ENCODE measurements around the gene DLG1.

The DLG1 gene

DNA sequence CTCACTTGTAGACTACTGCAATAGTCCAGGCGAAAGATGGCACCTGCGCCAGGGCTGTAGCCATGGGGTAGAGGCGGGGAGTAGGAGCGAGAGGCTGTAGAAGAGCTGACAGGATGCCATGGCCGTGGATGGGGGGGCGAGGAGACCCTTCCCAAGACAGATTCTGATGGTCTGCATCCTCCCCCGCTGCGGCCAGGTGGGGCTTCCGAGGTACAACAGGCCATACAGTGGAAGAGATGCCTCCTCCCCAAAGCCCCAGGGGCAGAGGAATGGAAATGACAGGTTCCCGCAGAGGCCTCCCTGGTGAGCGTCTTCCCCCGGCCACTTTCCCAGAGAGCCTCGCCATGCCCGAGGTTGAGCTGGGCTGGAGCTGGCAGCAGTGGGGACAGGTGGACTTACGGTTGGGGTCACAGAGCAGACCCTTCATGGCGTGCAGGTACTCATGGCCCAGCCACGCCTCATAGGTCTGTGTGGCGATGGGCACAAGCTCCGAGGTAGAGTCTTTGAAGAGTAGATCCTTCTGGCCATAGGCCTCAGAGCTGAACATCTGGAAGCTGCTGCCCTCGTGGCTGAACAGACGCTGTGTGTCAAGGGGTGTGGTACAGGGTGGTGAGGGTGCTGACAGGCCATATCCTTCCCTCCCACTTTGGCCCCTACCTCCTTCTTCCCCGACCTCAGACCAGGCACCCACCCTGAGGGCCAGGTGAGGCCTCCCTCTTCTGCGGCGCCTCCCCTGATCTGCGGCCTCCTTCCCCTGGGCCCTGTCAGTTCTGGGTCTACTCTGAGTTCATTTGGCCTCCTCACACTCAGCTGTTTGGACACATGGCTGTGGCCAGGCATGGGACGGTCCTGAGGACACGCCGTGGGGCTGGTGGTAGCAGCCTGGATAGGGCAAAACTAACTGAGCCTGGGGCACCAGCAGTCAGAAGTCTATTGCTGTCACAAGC lies 282.3 kb downstream of the DLG1 start:
- no peak for DNase-seq (ENCODE audit: low read depth in 2 of 2)

DNA sequence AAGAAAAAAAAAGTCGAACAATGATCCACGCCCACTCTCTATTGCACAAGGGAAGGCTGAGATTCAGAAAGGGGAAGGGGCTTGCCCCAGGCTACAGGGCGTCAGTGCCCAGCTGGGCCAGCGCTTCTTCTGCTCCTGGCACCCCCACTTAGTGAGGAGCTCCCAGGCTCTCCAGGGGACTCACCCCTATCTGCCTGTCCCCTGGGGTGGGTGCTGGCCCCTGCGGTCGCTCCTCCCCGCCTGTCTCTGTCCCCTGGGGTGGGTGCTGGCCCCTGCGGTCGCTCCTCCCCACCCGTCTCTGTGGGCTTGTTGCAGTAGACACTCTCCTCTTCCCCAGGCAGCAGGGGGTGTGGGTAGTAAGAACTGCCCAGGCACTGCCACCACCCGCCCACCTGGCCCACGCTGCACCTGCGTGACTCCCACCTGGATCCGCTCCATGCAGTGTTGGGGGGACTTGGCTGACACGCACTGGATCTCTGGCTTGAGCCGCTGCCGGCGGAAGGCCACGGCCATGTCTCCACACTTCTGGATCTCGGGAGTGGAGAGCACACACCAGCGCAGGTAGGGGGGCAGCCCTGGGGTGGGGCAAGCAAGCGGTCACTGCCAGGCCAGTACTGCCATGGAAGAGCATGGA lies 283.4 kb downstream of the DLG1 start:
- no peak for DNase-seq (ENCODE audit: low read depth in 2 of 2)

DNA sequence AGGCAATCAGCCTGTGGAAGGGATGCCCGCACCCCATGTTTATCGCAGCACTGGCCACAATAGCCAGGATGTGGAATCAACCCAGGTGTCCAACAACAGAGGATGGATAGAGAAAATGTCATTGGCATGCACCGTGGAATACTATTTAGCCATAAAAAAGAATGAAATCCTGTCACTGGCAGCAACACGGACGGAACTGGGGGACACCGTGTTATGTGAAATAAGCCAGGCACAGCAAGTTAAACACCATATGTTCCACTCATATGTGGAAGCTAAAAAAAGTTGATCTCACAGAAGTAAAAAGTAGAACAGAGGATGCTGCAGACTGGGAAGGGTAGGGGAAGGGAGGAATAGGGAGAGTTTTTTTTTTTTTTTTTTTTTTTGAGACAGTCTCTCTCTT lies 284.4 kb downstream of the DLG1 start:
- no peak for DNase-seq (ENCODE audit: low read depth in 2 of 2)

DNA sequence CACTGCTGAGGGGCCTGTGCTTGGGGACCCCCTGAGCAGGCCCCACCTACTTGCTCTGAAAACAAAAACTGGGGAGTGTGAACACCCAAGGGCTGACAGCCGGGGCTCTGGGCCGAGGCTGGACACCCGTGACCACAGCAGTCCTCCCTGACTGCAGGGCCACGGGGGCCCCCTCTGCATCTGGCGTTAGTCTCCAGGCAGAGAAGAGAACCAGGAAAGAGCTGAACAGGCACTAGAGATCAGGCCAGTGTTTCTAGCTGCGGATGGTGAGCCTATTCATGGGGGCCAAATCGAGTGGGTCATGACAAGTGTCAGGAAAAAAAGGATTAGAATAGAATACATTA lies 285.9 kb downstream of the DLG1 start:
- DNase-seq (ENCODE audit: low read depth in 2 of 2), result no peak

DNA sequence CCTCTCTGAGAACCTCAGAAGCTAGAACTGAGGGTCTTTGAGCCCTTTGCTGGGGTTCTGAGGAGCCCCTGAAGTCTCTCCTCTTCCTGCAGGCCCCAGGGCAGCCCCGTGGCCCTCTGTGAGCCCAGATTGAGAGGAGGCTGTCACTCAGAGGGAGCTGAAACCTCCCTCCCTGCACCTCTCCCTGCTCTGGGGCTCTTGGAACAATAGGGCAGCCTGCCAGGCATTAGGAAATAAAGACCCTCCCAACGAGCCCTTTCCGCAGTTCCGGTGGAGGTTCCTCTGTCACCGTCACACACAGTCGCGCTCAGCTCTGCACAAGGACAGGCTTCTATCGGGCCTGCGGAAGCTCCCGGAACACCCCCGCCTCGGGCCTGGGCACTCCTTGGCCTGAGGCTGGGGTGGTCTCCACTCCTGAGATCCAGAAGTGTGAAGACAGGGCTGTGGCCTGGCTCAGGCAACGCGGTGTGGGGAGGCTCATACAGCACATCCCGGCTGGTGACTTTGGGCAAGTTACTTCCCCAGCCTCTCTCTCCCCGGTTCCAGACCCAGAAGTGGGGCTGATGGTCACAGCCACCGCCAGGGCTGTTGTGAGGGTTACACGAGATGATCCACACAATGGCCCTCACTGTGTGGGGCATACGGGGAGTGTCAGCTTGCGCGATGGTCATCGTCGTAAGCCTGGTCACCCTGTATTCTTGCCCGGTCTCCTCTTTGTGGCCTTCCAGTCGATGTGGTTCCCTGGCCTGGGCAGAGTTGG lies 286.5 kb downstream of the DLG1 start:
- DNase-seq (ENCODE audit: low read depth in 2 of 2), result no peak

DNA sequence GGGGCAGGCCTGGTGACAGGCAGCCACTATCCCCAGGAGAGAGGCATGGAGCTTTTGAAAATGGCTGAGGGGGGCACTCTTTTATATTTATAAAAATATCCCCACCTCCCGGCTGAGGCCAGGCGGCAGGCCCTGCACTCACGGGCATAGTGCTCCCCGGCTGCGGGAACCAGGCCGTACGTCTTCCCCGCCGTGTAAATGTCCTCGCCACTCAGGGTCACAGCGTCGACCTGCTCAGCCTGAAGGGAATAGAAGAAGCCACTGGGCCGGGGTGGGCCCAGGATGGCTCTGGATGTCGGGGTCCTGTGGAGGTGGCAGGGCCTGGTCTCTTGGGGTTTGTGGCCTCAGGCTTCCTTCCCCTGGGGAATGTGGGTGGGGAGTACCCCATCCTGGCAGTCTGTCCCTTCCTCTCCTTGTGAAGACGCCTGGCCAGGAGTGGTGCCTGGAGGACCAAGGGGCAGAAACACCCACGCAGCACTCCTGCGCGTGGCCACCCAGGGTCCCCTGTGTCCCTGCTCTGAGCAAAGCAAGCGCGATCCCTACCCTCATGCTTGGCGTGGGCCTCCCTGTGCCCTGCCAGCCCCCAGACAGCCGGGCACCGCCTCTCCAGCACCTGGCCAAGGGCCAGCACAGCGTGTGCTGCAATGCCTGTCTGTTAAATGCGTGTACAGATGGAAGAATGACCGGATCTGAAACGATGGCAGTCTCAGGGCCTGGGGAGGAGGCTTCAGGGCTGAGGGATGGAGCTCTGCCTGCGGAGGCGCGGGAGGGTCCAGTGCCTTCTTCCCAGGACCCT lies 287.7 kb downstream of the DLG1 start:
- no peak for DNase-seq (ENCODE audit: low read depth in 2 of 2)

DNA sequence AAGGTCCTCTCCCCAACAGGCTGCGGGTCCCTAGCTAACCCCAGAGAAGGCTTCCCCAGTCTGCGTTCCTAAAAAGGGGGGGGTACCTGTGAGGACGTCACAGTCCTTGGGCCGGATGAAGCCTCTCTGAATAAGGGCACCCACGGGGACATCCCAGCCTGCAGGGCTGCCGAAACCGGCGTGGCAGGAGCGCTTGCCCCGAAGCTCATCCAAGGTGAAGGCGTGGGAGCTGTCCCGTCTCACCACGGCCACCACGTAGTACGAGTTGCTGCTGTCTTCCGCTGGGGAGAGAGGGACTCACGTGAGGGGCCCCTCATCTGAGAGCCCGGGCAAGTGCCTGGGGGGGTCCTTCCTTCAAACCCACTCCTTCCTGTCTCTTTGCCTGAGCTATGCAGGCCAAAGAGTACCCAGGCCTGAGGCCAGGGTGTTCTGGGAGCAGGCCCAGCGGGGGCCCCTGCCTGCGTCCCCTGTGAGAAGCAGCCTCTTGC lies 288.8 kb downstream of the DLG1 start:
- no peak for DNase-seq (ENCODE audit: low read depth in 2 of 2)

DNA sequence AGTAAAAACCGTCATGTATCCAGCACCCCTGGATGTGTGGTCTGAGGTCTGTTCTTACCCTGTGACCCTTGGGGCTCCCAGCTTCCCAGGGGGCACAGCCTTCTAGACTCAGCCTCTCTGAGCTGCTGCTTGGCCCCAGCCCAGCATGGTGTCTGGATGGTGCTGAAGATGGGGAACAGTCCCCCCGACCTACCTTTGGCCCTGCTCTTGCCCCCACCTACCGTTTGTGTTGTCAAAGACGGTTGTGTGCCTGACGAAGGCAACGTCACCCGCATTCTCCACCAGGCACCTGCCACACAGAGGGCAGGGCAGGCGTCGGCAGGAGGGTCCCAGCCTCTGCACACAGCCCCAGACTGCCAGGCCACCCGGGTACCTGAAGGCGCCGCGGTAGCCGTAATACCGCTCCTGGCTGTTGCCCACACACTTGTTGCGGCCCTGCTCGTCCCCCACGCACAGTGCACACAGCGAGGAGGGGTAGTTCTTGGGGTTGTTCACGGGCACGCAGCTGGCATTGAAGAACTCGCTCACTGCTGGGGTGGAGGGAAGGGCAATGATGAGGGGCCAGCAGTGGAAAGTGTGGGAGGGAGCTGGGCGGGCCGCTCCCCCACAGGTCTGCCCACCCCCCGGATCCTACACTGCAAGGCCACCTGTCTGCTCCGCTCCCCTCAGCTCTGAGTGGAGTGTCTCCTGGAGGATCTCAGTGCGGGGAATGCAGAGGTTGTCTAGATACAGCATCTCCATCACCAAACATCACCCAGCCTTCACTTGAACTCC lies 289.8 kb downstream of the DLG1 start:
- no peak for DNase-seq (ENCODE audit: low read depth in 2 of 2)

DNA sequence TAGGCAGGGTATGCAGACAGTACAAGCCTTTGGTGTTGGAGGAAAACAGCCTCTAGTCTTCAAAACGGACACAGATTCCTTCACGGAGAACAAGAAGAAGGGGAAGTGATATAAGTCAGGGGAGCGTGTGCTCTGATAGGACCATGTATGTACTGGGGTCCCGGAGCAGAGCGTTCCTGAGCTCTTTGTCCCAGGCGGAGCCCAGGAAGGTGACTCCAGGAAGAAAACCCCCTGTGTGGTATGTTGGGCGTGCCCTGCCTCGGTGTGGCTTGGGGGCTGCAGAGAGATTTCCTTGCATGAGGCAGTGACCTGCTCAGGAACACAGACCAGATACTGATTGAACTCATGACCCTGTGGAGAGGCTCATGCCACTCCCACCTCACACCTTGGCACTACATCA lies 290.5 kb downstream of the DLG1 start:
- no peak for DNase-seq (ENCODE audit: low read depth in 2 of 2)

DNA sequence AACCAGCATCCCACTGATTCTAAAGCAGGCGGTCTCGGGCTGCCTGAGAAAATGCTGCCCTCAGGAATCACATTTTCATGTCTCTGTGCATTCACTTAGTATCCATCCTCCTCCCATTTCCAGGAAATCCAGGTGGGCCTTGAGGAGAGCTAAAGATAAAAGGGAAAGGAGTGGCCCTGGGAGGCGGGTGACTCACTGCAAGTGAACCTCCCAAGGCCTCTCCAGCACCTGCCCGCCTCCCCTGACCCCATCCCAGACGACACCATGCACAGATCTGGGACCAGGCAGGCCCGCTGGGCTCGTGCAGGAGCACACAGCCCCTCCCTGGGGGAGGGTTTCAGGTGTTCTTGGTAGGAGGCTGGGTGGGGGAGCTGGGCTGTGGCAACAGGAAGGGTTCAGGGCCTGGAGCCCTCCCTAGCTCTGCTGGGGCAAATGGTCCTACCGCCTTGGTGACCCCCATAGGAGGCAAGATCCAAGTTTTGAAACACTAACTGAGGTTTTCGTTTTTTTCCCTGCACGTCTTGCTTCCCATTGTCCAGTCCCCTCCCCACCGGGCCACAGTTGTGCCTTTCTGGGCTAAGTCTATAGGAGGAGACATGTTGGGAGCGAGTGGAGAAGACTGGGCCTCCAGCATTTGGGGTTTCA lies 291.0 kb downstream of the DLG1 start:
- no peak for DNase-seq (ENCODE audit: low read depth in 2 of 2)

DNA sequence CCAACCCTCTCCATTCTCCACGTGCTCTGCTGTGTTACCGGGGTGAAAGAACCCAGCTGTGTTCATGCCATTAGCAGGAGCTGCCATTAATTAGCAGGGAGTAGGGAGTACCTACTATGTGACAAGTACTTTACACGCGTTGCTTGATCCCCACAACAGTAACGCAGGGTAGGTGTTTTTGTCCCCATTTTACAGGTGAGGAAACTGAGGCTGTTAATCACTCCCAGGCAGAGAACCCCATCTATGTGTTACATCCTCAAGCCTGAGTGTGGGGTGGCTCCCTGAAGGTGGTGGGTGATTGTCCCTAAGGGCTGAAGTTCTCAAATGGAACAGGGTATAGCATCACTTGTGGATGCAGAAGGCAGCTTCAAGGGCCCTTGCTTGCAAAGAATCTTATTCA lies 291.6 kb downstream of the DLG1 start:
- DNase-seq (ENCODE audit: low read depth in 2 of 2), result no peak

DNA sequence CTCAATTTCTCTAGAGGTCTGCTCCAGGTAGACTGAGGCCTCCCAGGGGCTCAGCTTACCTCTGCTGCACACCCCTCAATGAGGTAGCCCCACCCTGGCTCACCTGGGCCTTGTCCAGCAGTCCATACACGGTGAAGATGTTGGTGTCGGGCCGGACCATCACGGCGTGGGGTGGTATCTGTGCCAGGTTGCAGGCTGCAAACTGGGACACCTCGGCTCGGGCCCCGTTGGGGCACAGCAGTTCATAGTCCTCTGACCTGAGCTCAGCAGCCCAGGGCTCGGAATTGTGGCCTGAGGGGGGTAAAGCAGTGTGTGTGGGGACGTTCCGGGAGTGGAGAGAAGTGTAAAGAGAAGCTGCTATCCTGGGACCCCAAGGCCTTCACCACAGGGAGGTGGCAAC lies 292.0 kb downstream of the DLG1 start:
- no peak for DNase-seq (ENCODE audit: low read depth in 2 of 2)

DNA sequence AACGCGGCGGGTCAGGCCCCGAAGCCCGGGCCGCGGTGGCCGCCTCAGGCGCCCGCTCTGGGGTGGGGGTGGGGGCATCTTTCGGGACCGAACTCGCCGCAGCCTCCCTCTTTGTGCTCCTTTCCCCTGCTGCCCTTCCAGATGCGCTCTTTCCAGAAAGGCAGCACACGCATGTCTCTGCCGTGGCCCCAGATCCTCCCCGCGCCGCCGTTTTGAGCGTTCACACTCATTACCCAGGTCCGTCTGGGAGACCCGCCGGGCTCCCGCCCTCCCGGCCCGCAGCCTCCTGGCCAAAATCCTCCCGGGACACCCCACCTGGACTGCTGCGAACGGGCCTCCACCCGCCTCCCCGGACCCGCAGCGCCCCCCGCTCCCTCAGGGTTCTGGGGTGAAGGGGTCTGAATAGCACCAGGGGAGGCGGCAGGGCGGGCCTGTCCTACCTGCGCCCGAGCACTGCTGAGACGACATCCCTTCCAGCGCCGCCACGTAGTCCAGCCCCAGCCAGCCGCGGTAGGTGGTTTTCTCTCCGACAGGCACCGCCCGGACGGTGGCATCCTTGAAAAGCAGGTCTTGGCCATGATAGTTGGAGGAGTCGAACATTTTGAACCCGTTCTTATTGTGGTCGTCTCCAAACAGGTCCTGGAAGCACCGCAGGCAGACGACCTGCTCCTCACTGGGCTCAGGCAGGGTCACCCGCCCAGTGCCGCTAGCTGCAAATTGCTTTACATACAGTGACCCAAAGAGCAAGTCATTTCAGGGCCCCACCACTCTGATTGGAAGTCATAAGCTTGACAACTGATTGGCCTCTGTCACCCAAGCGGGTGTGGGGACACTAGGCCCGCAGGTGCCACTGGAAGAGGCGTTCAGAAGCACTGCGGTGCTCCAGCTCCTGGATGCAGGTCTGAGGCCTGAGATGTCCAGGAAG lies 294.7 kb downstream of the DLG1 start:
- no peak for DNase-seq (ENCODE audit: low read depth in 2 of 2)

DNA sequence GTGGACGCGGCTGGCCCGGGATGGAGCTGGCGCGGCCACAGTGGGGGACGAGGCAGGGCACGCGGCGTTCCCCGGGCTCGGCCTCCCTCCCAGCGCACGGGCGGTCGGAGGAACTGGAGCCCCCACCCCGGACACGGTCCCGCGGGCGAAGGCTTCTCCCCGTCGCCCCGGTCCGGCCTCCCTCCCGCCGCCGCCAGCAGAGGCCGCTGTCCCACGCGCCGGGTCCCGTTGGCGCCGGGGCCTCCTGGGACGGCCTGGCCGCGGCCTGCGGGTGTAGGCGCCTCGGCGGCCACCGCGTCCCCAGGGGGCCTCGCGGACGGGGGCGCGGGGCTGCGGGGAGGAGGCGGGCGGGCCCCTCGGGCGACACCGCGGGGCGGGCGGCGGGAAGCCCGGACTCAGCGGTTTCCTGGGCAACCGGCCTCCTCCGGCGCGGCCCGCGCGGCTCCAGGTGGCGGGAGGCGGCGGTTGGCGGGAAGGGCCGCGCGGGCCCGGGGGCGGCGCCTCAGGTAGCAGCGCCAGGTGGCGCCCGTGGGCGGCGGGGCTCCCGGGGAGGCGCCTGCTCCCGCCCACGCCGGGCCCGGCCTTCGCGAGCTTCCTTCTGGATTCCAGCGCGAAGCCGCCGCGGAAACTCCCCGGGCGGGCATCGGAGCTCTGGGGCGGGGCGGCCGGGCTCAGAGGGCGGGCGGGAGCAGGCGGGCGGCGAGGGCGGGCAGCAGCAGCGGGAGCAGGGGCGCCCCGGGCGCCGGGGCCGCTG lies 295.5 kb downstream of the DLG1 start:
- peak; percentile 69 to 71 for DNase-seq (ENCODE audit: low read depth in 2 of 2)

DNA sequence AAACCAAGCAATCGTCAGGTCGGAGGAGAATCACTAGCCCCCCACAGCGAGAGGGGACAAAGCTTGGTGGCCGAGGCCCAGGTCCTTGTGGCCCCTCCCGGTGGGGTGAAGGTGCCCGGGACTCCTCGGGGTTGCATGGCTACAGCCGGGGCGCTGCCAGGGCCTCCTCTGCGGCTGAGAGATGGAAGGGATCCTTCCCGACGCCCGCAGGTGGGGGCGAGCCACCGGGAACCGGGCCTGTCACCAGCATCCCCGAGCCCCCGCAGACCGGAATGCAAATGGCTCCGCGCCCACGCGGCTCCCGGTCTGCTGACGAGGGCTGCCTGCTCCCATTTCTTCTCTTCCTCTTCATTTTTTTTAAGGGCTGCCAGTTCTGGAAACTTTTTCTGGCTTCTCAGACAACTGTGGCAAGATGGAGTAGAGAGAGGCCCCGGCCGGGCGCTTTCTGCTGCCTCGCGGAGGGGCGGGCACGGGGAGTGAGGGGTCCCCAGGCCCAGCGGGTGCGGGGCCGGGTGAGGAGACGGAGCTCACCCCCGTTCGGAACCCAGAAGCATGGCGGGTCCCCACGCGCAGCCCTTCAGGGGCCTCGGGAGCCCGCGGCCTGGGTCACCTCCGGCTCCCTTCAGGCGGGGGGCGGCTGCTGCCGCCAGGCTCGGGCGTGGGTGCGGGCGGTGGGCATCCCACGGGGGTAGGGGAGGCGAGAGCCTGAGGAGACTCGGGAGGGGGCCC lies 296.3 kb downstream of the DLG1 start:
- no peak for DNase-seq (ENCODE audit: low read depth in 2 of 2)

DNA sequence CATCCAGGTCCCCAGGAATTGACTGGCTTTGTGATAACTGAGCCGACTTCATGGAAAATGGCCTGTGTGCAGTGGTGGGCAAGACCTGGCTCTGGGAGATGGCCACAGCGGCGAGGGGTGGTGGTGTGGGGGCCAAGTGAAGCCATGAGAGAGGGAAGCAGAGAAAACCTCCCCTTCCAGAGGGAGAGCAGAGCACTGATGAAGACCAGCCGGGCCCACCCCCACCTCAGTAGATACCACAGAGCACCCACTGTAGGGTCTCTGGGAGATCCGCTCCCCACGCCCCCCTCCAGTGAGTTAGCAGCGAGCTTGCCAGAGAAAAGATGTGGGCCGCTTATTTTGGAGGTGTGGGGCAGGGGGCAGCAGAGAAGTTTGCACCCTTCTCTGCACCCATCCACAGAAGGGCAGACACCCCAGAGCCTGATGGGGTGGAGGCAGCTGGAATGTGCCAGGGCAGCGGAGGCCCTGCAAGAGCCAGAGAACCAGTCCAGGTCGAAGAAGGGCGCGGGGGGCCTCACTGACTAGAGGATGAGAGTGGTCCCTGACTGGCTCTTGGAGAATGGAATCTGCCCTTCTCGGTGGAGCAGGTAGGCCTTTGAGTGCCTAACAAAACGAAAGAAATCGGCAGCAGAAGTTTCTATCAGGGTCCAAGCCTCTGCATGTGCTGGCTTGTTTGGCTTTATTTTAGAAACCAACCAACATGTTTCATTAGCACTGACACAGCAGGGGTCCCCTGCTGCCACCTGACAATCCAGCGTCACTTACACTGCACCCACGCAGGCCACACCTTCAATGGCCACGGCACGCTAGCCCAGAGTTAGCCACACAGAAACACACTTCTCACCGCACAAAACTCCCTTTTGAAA lies 297.1 kb downstream of the DLG1 start:
- no peak for DNase-seq (ENCODE audit: low read depth in 2 of 2)

DNA sequence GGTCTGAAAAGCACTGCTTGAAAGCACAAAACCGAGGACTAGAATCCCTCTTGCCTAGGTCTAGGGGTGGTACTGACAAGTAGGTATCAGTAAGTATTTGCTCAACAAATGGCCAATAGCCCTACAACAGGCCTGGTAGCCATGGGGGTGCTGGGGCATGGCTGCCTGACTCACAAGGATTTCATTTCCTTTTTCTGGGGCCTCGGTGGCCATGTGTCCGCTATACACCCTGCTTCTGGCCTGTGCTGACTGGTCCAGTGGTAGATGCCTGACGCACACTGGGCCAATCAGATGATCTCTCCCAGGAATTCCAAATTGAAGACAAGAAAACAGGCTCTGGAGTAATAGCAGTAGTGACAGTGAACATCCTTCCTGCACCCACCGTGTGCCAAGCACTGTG lies 298.2 kb downstream of the DLG1 start:
- DNase-seq (ENCODE audit: low read depth in 2 of 2), result no peak

Measured in stimulated activated CD8-positive, alpha-beta memory T cell treated with anti-CD3 and anti-CD28 coated beads, Interleukin-15, amount 100 ng/mL, for 4 hours (primary cell).